NCI-H345 treated with DMSO at 0.1 percent for 48 hours (cell line): ENCODE data around the gene LRRC4C.

Source experiments
- DNase-seq: peaks from one replicate; lab custom pipeline; 2025; ENCODE audit not compliant: unreplicated experiment; lab: John Stamatoyannopoulos, UW

LRRC4C gene

GRCh38 chr11:40722179-40722795 is 737.2 kb downstream of the LRRC4C start:
- DNase-seq, result no peak

GRCh38 chr11:40716344-40717130 is 742.9 kb downstream of the LRRC4C start:
- no peak for DNase-seq

GRCh38 chr11:40713083-40713482 is 746.4 kb downstream of the LRRC4C start:
- no peak for DNase-seq

GRCh38 chr11:40701027-40701426 is 758.4 kb downstream of the LRRC4C start:
- no peak for DNase-seq

- no peak for DNase-seq
Observed at GRCh38 chr11:40689823-40690222, 769.6 kb downstream of the LRRC4C start.

GRCh38 chr11:40688369-40688768 is 771.1 kb downstream of the LRRC4C start:
- DNase-seq, result no peak

- DNase-seq, result no peak
Observed at GRCh38 chr11:40686765-40687164, 772.7 kb downstream of the LRRC4C start.

- DNase-seq, result no peak
Observed at GRCh38 chr11:40683010-40683409, 776.4 kb downstream of the LRRC4C start.

- DNase-seq, result no peak
Observed at GRCh38 chr11:40679276-40679675, 780.2 kb downstream of the LRRC4C start.

GRCh38 chr11:40647295-40647694 is 812.2 kb downstream of the LRRC4C start:
- no peak for DNase-seq

- DNase-seq, result no peak
Observed at GRCh38 chr11:40642284-40642683, 817.2 kb downstream of the LRRC4C start.

GRCh38 chr11:40619654-40620053 is 839.8 kb downstream of the LRRC4C start:
- DNase-seq, result no peak

- DNase-seq, result no peak
Observed at GRCh38 chr11:40606800-40607199, 852.7 kb downstream of the LRRC4C start.

GRCh38 chr11:40602866-40603552 is 856.4 kb downstream of the LRRC4C start:
- DNase-seq, result no peak

- DNase-seq, result peak; percentile 27
Observed at GRCh38 chr11:40597546-40598113, 861.8 kb downstream of the LRRC4C start.

GRCh38 chr11:40573254-40573891 is 886.1 kb downstream of the LRRC4C start:
- DNase-seq, result no peak

- no peak for DNase-seq
Observed at GRCh38 chr11:40569947-40570531, 889.4 kb downstream of the LRRC4C start.

- no peak for DNase-seq
Observed at GRCh38 chr11:40567392-40567791, 892.1 kb downstream of the LRRC4C start.

GRCh38 chr11:40544162-40544561 is 915.3 kb downstream of the LRRC4C start:
- DNase-seq, result no peak

GRCh38 chr11:40542821-40543220 is 916.6 kb downstream of the LRRC4C start:
- no peak for DNase-seq

- no peak for DNase-seq
Observed at GRCh38 chr11:40537734-40538133, 921.7 kb downstream of the LRRC4C start.
